ENCODE results near the gene TMC5. TPM values are rescaled to one million over a fixed set of nuclear protein-coding genes. Genes with fewer than 3 reads are reported as not detected.

The TMC5 gene
- total RNA-seq, 1 donor from 2014 or later = 0.32 TPM

GRCh38 chr16:19437280-19437679 is 19.6 kb downstream of the TMC5 start:
- H3K27me3 Mint-ChIP-seq (ENCODE audit: insufficient read depth, low read depth) = peaks cover 2% of the 10 kb centered on the region
- TF ChIP-seq CTCF (IDR thresholded peaks at IDR 0.05) (no peak), EZH2 (IDR thresholded peaks at IDR 0.05) (no peak), EZH2phosphoT487 (IDR thresholded peaks at IDR 0.05) (no peak)

GRCh38 chr16:19438739-19439138 is 21.1 kb downstream of the TMC5 start:
- H3K27ac ChIP-seq = no peak overlapping the region
- H3K9ac ChIP-seq = no peak overlapping the region
- no peak overlapping the region for H3K27ac Mint-ChIP-seq
- no peaks in the 10 kb centered on the region for H3K9me3 ChIP-seq (ENCODE audit: low read depth)
- H3K4me3 Mint-ChIP-seq = no peak overlapping the region
- no peaks in the 10 kb centered on the region for H4K20me1 ChIP-seq (ENCODE audit: low read depth)
- H3K4me1 Mint-ChIP-seq = no peaks in the 10 kb centered on the region
- no peak overlapping the region for H3K4me2 ChIP-seq
- TF ChIP-seq EZH2phosphoT487 (IDR thresholded peaks at IDR 0.05) (no peak), CTCF (IDR thresholded peaks at IDR 0.05) (no peak), EZH2 (IDR thresholded peaks at IDR 0.05) (no peak)
- peaks cover 4% of the 10 kb centered on the region for H3K27me3 Mint-ChIP-seq (ENCODE audit: insufficient read depth, low read depth)
- no peak overlapping the region for H2AFZ ChIP-seq (replicated peaks)
- H3F3A ChIP-seq (ENCODE audit: low read depth) = no peaks in the 10 kb centered on the region
- H3K79me2 ChIP-seq (ENCODE audit: low read depth) = no peaks in the 10 kb centered on the region
- H3K27me3 ChIP-seq = no peaks in the 10 kb centered on the region
- no peaks in the 10 kb centered on the region for H3K36me3 ChIP-seq
- no peak for DNase-seq (ENCODE audit: low spot score)
- peaks cover 2% of the 10 kb centered on the region for H3K36me3 Mint-ChIP-seq
- H3K4me1 ChIP-seq = no peaks in the 10 kb centered on the region
- H3K4me3 ChIP-seq = no peak overlapping the region
- no peaks in the 10 kb centered on the region for H3K9me3 Mint-ChIP-seq

More at GRCh38 chr16:19437280-19437679, 19.6 kb downstream of the TMC5 start:
- H3K79me2 ChIP-seq (ENCODE audit: low read depth) = no peaks in the 10 kb centered on the region
- H3K27ac ChIP-seq = no peak overlapping the region
- no peaks in the 10 kb centered on the region for H4K20me1 ChIP-seq (ENCODE audit: low read depth)
- H3K4me2 ChIP-seq = no peak overlapping the region
- H3K9ac ChIP-seq = no peak overlapping the region
- no peak for DNase-seq (ENCODE audit: low spot score)
- H3K27me3 ChIP-seq = no peaks in the 10 kb centered on the region
- no peak overlapping the region for H3K4me3 Mint-ChIP-seq
- no peaks in the 10 kb centered on the region for H3K9me3 ChIP-seq (ENCODE audit: low read depth)
- H3K4me1 ChIP-seq = no peaks in the 10 kb centered on the region
- H3K4me3 ChIP-seq = no peak overlapping the region
- H3F3A ChIP-seq (ENCODE audit: low read depth) = no peaks in the 10 kb centered on the region
- H3K4me1 Mint-ChIP-seq = no peaks in the 10 kb centered on the region
- no peaks in the 10 kb centered on the region for H3K9me3 Mint-ChIP-seq
- H2AFZ ChIP-seq (replicated peaks) = no peak overlapping the region
- H3K27ac Mint-ChIP-seq = no peak overlapping the region
- H3K36me3 ChIP-seq = no peaks in the 10 kb centered on the region
- H3K36me3 Mint-ChIP-seq = peaks cover 2% of the 10 kb centered on the region

- H3K9ac ChIP-seq = no peak overlapping the region
- no peaks in the 10 kb centered on the region for H3K4me1 ChIP-seq
- H3K27ac ChIP-seq = no peak overlapping the region
- H3K4me3 ChIP-seq = no peak overlapping the region
- TF ChIP-seq EZH2 (IDR thresholded peaks at IDR 0.05) (no peak), EZH2phosphoT487 (IDR thresholded peaks at IDR 0.05) (no peak), CTCF (IDR thresholded peaks at IDR 0.05) (no peak)
- H4K20me1 ChIP-seq (ENCODE audit: low read depth) = no peaks in the 10 kb centered on the region
- H3K9me3 Mint-ChIP-seq = no peaks in the 10 kb centered on the region
- DNase-seq (ENCODE audit: low spot score) = no peak
- H3K4me1 Mint-ChIP-seq = no peaks in the 10 kb centered on the region
- no peaks in the 10 kb centered on the region for H3K36me3 ChIP-seq
- no peaks in the 10 kb centered on the region for H3K79me2 ChIP-seq (ENCODE audit: low read depth)
- no peak overlapping the region for H3K4me2 ChIP-seq
- peaks cover 4% of the 10 kb centered on the region for H3K27me3 Mint-ChIP-seq (ENCODE audit: insufficient read depth, low read depth)
- no peaks in the 10 kb centered on the region for H3K9me3 ChIP-seq (ENCODE audit: low read depth)
- H2AFZ ChIP-seq (replicated peaks) = no peak overlapping the region
- H3F3A ChIP-seq (ENCODE audit: low read depth) = no peaks in the 10 kb centered on the region
- no peak overlapping the region for H3K27ac Mint-ChIP-seq
- peaks cover 2% of the 10 kb centered on the region for H3K36me3 Mint-ChIP-seq
- H3K4me3 Mint-ChIP-seq = no peak overlapping the region
- H3K27me3 ChIP-seq = no peaks in the 10 kb centered on the region
Observed at GRCh38 chr16:19439483-19439882, 21.8 kb downstream of the TMC5 start.

All from neural progenitor cell (in vitro differentiated cells).